HUES48 (cell line): Measurements from ENCODE around the gene FBXO10.
A peak's percentile ranks its signal among the peaks of the same experiment; 100 is the strongest.

Experiments
- H3K27ac ChIP-seq: one replicate; pipeline ENCODE4 v1.7.0; 2013; ENCODE audit warnings: low read depth, low read length, inconsistent platforms
- H3K27me3 ChIP-seq: 2 replicates; pipeline ENCODE4 v1.6.1; 2013; ENCODE audit warnings: mild to moderate bottlenecking, low read length; ENCODE audit not compliant: control insufficient read depth, insufficient read depth
- H3K36me3 ChIP-seq: 2 replicates; pipeline ENCODE4 v1.6.1; 2013; ENCODE audit warnings: low read length; ENCODE audit not compliant: control insufficient read depth, insufficient read depth
- H3K4me1 ChIP-seq: 2 replicates; pipeline ENCODE4 v1.6.1; 2013; ENCODE audit warnings: mild to moderate bottlenecking, low read length; ENCODE audit not compliant: control insufficient read depth, insufficient read depth
- H3K4me3 ChIP-seq: 2 replicates; pipeline ENCODE4 v1.5.1; 2013; ENCODE audit warnings: mild to moderate bottlenecking, low read depth, low read length
- H3K9ac ChIP-seq: 2 replicates; pipeline ENCODE4 v1.6.1; 2013; ENCODE audit warnings: mild to moderate bottlenecking, low read depth, low read length, moderate library complexity
- H3K9me3 ChIP-seq: 2 replicates; pipeline ENCODE4 v1.6.1; 2013; ENCODE audit warnings: low read length; ENCODE audit not compliant: control insufficient read depth, insufficient read depth

Gene FBXO10

DNA sequence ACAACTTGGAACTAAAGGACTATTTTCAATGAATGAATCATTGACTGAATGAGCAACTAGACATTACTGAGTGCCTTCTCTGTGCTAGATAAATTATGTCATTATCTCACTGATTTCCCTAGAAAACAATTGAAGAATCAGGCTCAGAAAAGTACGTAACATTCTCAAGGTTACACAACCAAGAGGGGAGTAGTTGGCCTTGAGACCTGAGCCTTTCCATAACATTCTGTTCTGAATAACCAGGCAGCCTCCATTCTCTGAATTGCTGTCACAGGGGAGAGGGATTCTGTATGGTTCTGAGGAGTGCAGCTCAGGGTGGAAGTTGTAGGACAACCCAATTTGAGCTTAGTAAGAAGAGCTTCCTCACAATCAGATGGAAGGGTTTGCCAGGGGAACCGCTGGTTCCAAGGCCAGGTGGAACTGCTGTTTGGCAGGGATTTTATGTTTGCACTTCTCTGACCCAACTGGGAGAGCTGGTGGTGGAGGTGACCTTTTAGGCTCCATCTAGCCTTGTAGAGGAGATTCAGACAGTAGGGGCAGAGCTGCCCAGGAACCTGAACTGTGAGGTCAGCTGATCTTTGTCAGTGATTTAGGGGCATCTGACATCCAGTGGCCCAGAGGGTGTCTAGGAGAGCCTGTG, 74.1 kb downstream of the FBXO10 start:
- H3K36me3 ChIP-seq = peaks cover 84% of the 10 kb centered on the region
- H3K4me1 ChIP-seq = no peaks in the 10 kb centered on the region
- H3K4me3 ChIP-seq = no peak overlapping the region
- H3K27me3 ChIP-seq = no peaks in the 10 kb centered on the region
- no peak overlapping the region for H3K27ac ChIP-seq
- H3K9me3 ChIP-seq = no peaks in the 10 kb centered on the region
- H3K9ac ChIP-seq = no peak overlapping the region

DNA sequence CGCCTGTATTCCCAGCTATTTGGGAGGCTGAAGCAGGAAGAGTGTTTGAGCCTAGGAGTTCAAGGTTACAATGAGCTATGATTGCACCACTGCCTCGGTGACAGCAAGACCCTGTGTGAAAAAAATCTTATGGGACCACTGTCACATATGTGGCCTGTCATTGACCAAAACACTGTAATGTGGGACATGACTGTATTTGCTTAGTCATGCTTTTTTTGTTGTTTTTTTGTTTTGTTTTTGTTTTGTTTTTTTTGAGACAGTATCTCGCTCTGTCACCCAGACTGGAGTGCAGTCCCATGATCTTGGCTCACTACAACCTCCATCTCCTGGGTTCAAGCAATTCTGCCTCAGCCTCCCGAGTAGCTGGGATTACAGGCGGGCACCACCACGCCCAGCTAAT, 76.9 kb downstream of the FBXO10 start:
- Histone ChIP-seq H3K9ac (no peak overlapping the region), H3K27me3 (no peaks in the 10 kb centered on the region), H3K4me1 (no peaks in the 10 kb centered on the region), H3K27ac (no peak overlapping the region), H3K9me3 (no peaks in the 10 kb centered on the region), H3K36me3 (peaks cover 88% of the 10 kb centered on the region), H3K4me3 (no peak overlapping the region)

DNA sequence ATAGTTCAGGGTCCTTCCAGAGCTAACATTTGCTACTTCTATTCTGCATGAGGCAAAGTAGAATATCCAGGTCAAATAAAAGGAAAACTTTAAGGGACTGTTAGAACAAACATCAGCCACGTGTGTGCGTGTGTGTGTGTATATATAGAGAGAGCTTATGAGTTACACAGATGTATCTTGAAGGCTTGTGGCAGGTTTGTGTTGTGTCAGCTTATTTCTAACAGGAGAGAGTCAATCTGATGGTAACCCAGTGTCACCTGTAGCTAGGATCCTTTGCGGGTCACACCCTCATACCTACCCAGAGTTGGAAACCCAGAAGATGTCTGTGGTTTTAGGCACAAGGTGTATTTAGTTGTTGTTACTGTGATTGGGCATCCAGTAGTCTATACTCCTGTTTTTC, 77.7 kb downstream of the FBXO10 start:
- Histone ChIP-seq H3K9me3 (no peaks in the 10 kb centered on the region), H3K4me3 (no peak overlapping the region), H3K27me3 (no peaks in the 10 kb centered on the region), H3K36me3 (peaks cover 88% of the 10 kb centered on the region), H3K27ac (no peak overlapping the region), H3K4me1 (no peaks in the 10 kb centered on the region), H3K9ac (no peak overlapping the region)

DNA sequence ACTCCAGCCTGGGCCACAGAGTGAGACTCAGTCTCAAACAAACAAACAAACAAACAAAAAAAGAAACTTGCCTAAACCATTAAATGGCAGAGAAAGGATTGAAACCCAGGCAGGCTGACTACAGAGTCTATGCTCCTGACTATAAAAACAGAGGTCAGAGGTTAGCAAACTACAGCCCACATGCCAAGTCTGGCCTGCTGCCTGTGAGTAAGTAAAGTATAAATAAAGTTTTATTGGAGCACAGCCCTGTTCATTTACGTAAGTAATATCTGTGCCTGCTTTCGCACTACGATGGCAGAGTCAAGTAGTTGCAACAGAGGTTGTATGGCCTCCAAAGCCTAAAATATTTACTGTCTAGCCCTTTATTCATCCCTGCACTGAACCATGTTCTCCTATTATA, 78.9 kb downstream of the FBXO10 start:
- Histone ChIP-seq H3K4me3 (no peak overlapping the region), H3K27ac (no peak overlapping the region), H3K36me3 (peaks cover 88% of the 10 kb centered on the region), H3K9ac (no peak overlapping the region), H3K9me3 (no peaks in the 10 kb centered on the region), H3K27me3 (no peaks in the 10 kb centered on the region), H3K4me1 (no peaks in the 10 kb centered on the region)

DNA sequence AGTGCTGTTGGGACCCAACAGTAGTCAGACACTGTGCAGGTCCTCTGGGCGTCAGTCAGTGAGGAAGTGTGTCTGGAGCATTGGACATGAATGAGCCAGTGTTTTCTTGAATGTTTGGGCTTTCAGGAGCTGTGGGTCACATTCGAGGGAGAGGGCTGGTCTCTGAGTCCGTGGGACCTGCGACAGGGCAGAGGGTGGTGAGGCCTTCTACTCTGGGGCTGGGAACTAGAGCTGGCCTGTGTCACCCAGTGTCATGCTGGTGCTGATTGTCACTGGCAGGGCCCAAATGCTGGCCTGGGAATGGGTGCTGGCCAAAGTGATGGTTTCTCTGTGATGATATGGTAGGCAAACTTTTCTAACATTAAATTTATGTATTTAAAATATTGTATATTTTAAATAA, 80.2 kb downstream of the FBXO10 start:
- H3K4me3 ChIP-seq = no peak overlapping the region
- H3K27ac ChIP-seq = no peak overlapping the region
- H3K9me3 ChIP-seq = no peaks in the 10 kb centered on the region
- H3K27me3 ChIP-seq = no peaks in the 10 kb centered on the region
- H3K36me3 ChIP-seq = peaks cover 88% of the 10 kb centered on the region
- H3K4me1 ChIP-seq = no peaks in the 10 kb centered on the region
- no peak overlapping the region for H3K9ac ChIP-seq

DNA sequence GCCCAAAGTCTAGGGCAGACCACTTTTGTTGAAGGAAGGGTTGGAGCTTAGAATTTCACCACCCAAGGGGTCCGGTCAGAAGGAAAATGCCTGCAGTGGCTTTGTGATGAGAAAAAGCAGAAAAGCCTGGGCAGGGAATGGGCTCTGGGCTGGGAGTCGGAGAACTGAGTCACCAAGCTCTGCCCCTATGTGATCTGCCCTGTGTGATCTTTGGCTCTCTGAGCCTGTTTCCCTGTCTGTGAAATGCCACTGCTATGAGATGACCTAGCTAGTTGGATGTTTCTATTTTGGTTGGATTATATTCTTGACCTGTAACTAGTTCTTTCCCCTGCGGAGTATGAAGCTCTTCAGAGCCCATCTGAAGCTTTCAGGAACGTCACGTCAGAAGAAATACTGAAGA, 80.6 kb downstream of the FBXO10 start:
- Histone ChIP-seq H3K9ac (no peak overlapping the region), H3K27me3 (no peaks in the 10 kb centered on the region), H3K36me3 (peaks cover 88% of the 10 kb centered on the region), H3K4me1 (no peaks in the 10 kb centered on the region), H3K27ac (no peak overlapping the region), H3K4me3 (no peak overlapping the region), H3K9me3 (no peaks in the 10 kb centered on the region)

DNA sequence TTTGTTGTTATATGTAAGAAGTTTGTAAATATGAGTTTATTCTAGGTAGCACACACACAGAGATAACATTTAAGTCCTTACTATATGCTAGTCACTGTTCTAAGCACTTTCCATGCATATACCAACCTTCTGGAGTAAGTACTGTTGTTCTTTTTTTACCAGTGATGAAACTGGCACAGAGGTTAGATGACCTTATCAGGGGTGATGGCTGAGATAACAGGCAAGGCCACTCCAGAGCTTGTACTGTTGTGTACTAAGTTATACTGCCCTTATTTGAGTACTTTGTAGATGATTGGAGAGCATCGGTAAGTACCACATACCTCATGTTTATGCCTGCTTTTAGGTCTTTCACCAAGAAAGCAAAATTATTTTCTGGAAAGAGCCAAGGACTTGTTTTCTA, 84.2 kb downstream of the FBXO10 start:
- H3K9me3 ChIP-seq = no peaks in the 10 kb centered on the region
- no peaks in the 10 kb centered on the region for H3K27me3 ChIP-seq
- H3K36me3 ChIP-seq = peaks cover 97% of the 10 kb centered on the region
- H3K27ac ChIP-seq = no peak overlapping the region
- peaks cover 3% of the 10 kb centered on the region for H3K4me1 ChIP-seq
- no peak overlapping the region for H3K9ac ChIP-seq
- H3K4me3 ChIP-seq = no peak overlapping the region

DNA sequence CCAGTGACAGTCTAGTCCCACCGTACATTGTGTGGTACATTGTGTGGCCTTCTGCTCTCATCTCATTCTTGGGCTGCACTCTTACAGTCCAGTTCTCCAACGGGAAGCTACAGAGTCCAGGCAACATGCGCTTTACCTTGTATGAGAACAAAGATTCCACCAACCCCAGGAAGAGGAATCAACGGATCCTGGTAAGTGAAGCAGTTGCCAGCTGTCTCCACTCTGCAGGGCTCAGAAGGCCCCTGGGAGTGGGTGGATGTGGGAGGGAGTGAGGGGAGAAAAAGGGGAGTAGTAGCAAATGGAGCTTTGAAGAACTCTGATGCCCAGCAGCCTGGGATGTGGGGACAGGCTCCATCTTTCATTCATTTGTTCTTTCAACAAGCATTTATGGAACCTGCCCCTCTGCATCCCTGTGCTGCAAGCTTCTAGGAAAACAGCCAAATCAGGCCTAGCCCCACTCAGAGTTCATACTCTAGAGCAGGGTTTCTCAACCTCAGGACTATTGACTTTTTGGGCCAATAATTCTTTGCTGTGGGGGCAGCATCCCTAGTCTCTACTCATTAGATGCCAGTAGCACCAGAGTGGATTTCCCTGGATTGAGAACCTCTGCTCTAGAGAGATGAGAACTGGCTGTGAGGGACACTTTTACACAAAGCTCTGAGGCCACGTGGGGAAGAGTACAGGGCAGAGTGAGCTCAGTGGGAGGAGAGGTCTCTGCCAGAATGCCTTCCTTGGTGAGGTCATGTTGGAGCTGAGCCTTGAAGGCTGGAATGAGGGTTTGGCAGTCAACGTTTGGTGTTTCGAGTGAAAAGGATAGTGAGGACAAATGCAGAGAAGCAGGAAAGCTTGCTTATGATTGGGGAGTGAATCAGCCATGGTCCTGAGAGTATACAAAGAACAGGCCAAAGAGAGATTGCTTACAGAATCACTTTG, 89.3 kb downstream of the FBXO10 start:
- peak overlapping the region; percentile 83 for H3K4me3 ChIP-seq
- H3K9me3 ChIP-seq = no peaks in the 10 kb centered on the region
- H3K4me1 ChIP-seq = peaks cover 16% of the 10 kb centered on the region
- H3K36me3 ChIP-seq = peaks cover 49% of the 10 kb centered on the region
- no peaks in the 10 kb centered on the region for H3K27me3 ChIP-seq
- H3K27ac ChIP-seq = no peak overlapping the region
- H3K9ac ChIP-seq = no peak overlapping the region

DNA sequence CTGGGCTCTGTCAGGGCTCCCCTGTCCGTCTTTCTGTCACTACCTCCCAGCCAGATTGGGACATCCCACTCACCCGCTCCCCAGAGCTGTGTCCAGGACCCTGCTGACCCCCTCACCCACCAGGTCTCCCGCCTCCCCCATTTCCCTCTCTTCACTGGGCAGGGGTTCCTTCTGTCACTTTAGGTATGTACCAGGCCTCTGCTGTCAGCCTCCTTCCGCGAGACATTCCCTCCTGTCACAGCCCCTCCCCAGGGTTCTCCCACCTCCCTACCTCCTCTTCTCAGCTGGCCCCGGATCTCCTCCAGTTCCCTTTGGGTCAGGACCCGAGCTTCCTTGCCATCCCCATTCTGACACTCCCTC, 89.9 kb downstream of the FBXO10 start:
- H3K27me3 ChIP-seq = no peaks in the 10 kb centered on the region
- no peaks in the 10 kb centered on the region for H3K9me3 ChIP-seq
- H3K4me1 ChIP-seq = peaks cover 16% of the 10 kb centered on the region
- peaks cover 43% of the 10 kb centered on the region for H3K36me3 ChIP-seq
- peak overlapping the region; percentile 34 for H3K9ac ChIP-seq
- peak overlapping the region; percentile 83 for H3K4me3 ChIP-seq
- H3K27ac ChIP-seq = peak overlapping the region; percentile 51

DNA sequence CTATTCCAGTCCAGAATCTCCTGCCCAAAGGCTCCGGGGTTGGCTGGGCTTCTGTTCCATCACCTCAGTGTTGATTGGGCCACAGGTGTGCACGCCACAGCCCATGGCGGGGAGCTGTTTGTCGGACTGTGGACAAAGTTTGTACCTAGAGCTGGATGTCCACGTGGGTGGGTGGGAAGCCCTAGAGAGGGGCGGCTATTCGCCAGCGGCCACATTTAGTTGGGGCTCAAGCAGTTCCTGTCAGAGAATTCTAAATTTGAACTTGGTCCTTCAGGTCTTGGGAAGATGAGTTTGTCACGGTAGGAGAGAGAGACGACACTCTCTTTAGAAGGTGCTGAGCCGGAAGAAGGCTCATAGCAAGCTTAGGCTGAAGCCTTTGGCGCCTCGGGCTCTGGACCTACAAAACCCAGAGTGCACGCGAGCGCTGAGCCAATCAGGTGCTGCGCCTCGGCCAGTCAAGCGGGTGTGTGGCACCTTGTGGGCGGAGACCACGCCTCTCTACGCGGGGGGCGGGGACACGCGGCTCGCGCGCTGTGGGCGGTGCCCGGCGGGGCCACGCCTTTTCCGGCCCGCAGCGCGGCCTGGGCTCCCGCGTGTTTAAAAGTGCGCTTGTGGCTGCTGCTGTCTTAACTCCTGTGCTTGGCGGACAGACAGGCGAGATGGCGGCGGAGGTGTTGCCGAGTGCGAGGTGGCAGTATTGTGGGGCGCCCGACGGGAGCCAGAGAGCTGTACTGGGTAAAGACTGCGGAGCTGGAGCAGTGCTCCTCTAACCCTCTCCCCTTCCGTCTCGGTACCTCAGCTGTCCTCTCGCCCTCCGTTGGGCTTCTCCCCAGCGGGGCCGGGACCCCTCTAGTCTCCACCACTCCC, 90.6 kb downstream of the FBXO10 start, which contains the start of gene POLR1E:
TSS of gene POLR1E (plus strand) at position 560 of the 867 bp plus-strand sequence. CDS start at position 660, 100 bp downstream.
- Histone ChIP-seq H3K27me3 (no peaks in the 10 kb centered on the region), H3K27ac (peak within 1 kb of the TSS; percentile 51), H3K9me3 (no peaks in the 10 kb centered on the region), H3K4me3 (peak within 1 kb of the TSS; percentile 83), H3K4me1 (peaks cover 16% of the 10 kb centered on the region), H3K36me3 (peaks cover 36% of the 10 kb centered on the region), H3K9ac (peak within 1 kb of the TSS; percentile 34)
